ENCODE measurements around the gene MCC. TPM values are rescaled to one million over a fixed set of nuclear protein-coding genes. Genes with fewer than 3 reads are reported as not detected.

Gene MCC
- total and polyA plus RNA-seq, 2 donors (not counting 1 experiment from before 2014, with no cell fraction given), result 0.09 to 0.32 TPM

- H3K27ac Mint-ChIP-seq, result no peak overlapping the region
- no peaks in the 10 kb centered on the region for H3K9me3 ChIP-seq (ENCODE audit: control extremely low read depth in 1 of 3, control insufficient read depth in 2 of 3, insufficient read depth in 1 of 3, low read length in 2 of 3)
- ChIA-PET POLR2A (no interaction called here), CTCF (no interaction called here)
- H3K27me3 Mint-ChIP-seq, result peaks cover 20% of the 10 kb centered on the region
- H3K4me1 Mint-ChIP-seq, result no peaks in the 10 kb centered on the region
- no peak for DNase-seq
- no peaks in the 10 kb centered on the region for H3K4me1 ChIP-seq (ENCODE audit: control insufficient read depth in 2 of 2, insufficient read depth in 2 of 2, low read length in 2 of 2)
- H3K9ac ChIP-seq (ENCODE audit: low read length), result no peak overlapping the region
- intact Hi-C loops (cut with micrococcal nuclease), result no loop called here
- ATAC-seq (ENCODE audit: low read depth), result no peak
- no peaks in the 10 kb centered on the region for H3K79me2 ChIP-seq (ENCODE audit: control insufficient read depth, insufficient read depth, low read length)
- no peak overlapping the region for H3K27ac ChIP-seq (ENCODE audit: low read length in 2 of 2)
- H3K4me3 ChIP-seq (ENCODE audit: control extremely low read depth in 1 of 5, extremely low read depth in 1 of 5, insufficient read depth in 1 of 5, low read depth in 2 of 5, low read length in 4 of 5), result no peak overlapping the region
- WGBS (ENCODE audit: insufficient coverage), result 85% methylated on average over 6 of the region's 6 CpGs
- H3K4me3 Mint-ChIP-seq, result no peak overlapping the region
- peaks cover 0 to 4% (median 0%) of the 10 kb centered on the region in 4 experiments for H3K27me3 ChIP-seq (replicated peaks in 1 of 4; ENCODE audit: control extremely low read depth in 1 of 4, control insufficient read depth in 3 of 4, insufficient read depth in 4 of 4, low read length in 3 of 4)
- H3K9me3 Mint-ChIP-seq (ENCODE audit: insufficient read depth), result no peaks in the 10 kb centered on the region
- H4K20me1 ChIP-seq (ENCODE audit: control insufficient read depth, insufficient read depth, low read length, poor library complexity, severe bottlenecking), result no peaks in the 10 kb centered on the region
- no peak overlapping the region for H2AFZ ChIP-seq (ENCODE audit: insufficient read depth, low read depth, low read length, poor library complexity, severe bottlenecking)
- no peaks in the 10 kb centered on the region for H3K36me3 ChIP-seq (replicated peaks in 1 of 2; ENCODE audit: control extremely low read depth in 1 of 2, control insufficient read depth in 1 of 2, extremely low read depth in 1 of 2, insufficient read depth in 2 of 2, low read length in 1 of 2)
- TF ChIP-seq CTCF (IDR thresholded peaks at IDR 0.05) (no peak), EZH2 (IDR thresholded peaks at IDR 0.05; ENCODE audit: borderline replicate concordance, insufficient read depth, low read depth, low read length, poor library complexity, severe bottlenecking) (no peak)
- H3K4me2 ChIP-seq (replicated peaks; ENCODE audit: low read depth, low read length, poor library complexity, severe bottlenecking), result no peak overlapping the region
Observed at GRCh38 chr5:113089653-113090335, 398.5 kb downstream of the MCC start.

DNA sequence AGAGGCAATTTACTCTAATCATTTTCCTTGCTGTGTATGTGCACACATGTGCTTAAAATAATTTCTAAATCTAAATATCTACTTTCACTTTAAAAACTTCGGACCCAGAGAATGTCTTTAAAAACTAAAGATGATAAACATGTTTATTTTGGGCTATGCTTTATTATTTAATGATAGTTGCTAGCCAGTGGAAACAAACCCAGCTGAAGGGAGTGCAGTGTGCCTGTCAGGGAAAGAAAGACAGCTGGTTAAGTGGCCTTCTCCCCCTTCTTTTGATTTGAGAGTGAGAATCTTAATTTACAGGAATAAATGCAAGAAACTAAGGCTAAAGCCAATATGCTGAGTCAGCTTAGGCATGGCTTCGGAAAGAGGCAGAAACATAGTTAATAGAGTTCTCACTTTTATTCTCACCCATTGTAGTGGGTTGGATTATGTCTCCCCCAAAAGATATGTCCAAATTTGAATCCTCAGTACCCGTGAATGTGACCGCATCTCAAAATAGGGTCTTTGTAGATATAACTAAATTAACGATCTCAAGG is 400.2 kb downstream of the MCC start:
- H3K4me2 ChIP-seq (replicated peaks; ENCODE audit: low read depth, low read length, poor library complexity, severe bottlenecking), result no peak overlapping the region
- no peak overlapping the region for H3K4me3 ChIP-seq (ENCODE audit: control extremely low read depth in 1 of 5, extremely low read depth in 1 of 5, insufficient read depth in 1 of 5, low read depth in 2 of 5, low read length in 4 of 5)
- ATAC-seq (ENCODE audit: low read depth), result no peak
- no peak for TF ChIP-seq CTCF (IDR thresholded peaks at IDR 0.05)
- TF ChIP-seq EZH2 (IDR thresholded peaks at IDR 0.05; ENCODE audit: borderline replicate concordance, insufficient read depth, low read depth, low read length, poor library complexity, severe bottlenecking), result no peak
- no peaks in the 10 kb centered on the region for H3K4me1 ChIP-seq (ENCODE audit: control insufficient read depth in 2 of 2, insufficient read depth in 2 of 2, low read length in 2 of 2)
- H4K20me1 ChIP-seq (ENCODE audit: control insufficient read depth, insufficient read depth, low read length, poor library complexity, severe bottlenecking), result no peaks in the 10 kb centered on the region
- H3K27ac ChIP-seq (ENCODE audit: low read length in 2 of 2), result no peak overlapping the region
- ChIA-PET CTCF (no interaction called here), POLR2A (no interaction called here)
- H3K79me2 ChIP-seq (ENCODE audit: control insufficient read depth, insufficient read depth, low read length), result no peaks in the 10 kb centered on the region
- H3K36me3 ChIP-seq (replicated peaks in 1 of 2; ENCODE audit: control extremely low read depth in 1 of 2, control insufficient read depth in 1 of 2, extremely low read depth in 1 of 2, insufficient read depth in 2 of 2, low read length in 1 of 2), result no peaks in the 10 kb centered on the region
- no peaks in the 10 kb centered on the region for H3K9me3 ChIP-seq (ENCODE audit: control extremely low read depth in 1 of 3, control insufficient read depth in 2 of 3, insufficient read depth in 1 of 3, low read length in 2 of 3)
- DNase-seq, result no peak
- H3K9ac ChIP-seq (ENCODE audit: low read length), result no peak overlapping the region
- no peak overlapping the region for H3K27ac Mint-ChIP-seq
- intact Hi-C loops (cut with micrococcal nuclease), result no loop called here
- H3K27me3 Mint-ChIP-seq, result peaks cover 20% of the 10 kb centered on the region
- H3K27me3 ChIP-seq (replicated peaks in 1 of 4; ENCODE audit: control extremely low read depth in 1 of 4, control insufficient read depth in 3 of 4, insufficient read depth in 4 of 4, low read length in 3 of 4), result peaks cover 0 to 4% (median 0%) of the 10 kb centered on the region in 4 experiments
- H3K4me3 Mint-ChIP-seq, result no peak overlapping the region
- 100% methylated on average over 3 of the region's 5 CpGs for WGBS (ENCODE audit: insufficient coverage)
- no peaks in the 10 kb centered on the region for H3K9me3 Mint-ChIP-seq (ENCODE audit: insufficient read depth)
- no peaks in the 10 kb centered on the region for H3K4me1 Mint-ChIP-seq
- no peak overlapping the region for H2AFZ ChIP-seq (ENCODE audit: insufficient read depth, low read depth, low read length, poor library complexity, severe bottlenecking)

Data from B cell (primary cell).